ENCODE data around the gene CRYBA2. TPM values are rescaled to one million over a fixed set of nuclear protein-coding genes. Genes with fewer than 3 reads are reported as not detected.

Gene CRYBA2
- total and polyA plus RNA-seq, 2 of the 8 experiments (the other 6 are each of a cell fraction or from before 2014, with no cell fraction given): not detected

GRCh38 chr2:219022041-219022440, 28.8 kb upstream of the CRYBA2 start:
- Histone ChIP-seq H2BK120ac (replicated peaks; ENCODE audit: low read depth, low read length) (no peak overlapping the region), H3K14ac (ENCODE audit: insufficient read length) (no peak overlapping the region), H3K4ac (replicated peaks; ENCODE audit: insufficient read length, low read depth, low read length) (no peak overlapping the region), H3K23ac (ENCODE audit: insufficient read length) (no peak overlapping the region), H2BK12ac (ENCODE audit: low read depth, low read length) (no peak overlapping the region), H3K27me3 (replicated peaks in 1 of 4; ENCODE audit: control insufficient read depth in 3 of 4, extremely low read depth in 1 of 4, insufficient read depth in 3 of 4, low read length in 3 of 4) (peaks cover 0 to 3% (median 0%) of the 10 kb centered on the region in 4 experiments; a peak in 3 of 7 replicates), H3K4me1 (replicated peaks in 1 of 4; ENCODE audit: control insufficient read depth in 3 of 4, insufficient read depth in 4 of 4, low read length in 3 of 4) (no peaks in the 10 kb centered on the region), H4K8ac (ENCODE audit: extremely low read depth, insufficient read depth, low read length) (no peak overlapping the region; the same call in 1 of the 2 replicates), H2BK5ac (ENCODE audit: low read depth, low read length) (no peak overlapping the region), H3K23me2 (ENCODE audit: low read depth, low read length) (no peaks in the 10 kb centered on the region), H4K20me1 (replicated peaks in 1 of 2; ENCODE audit: control insufficient read depth in 1 of 2, insufficient read depth in 2 of 2, low read length in 2 of 2) (peaks cover 0 to 1% of the 10 kb centered on the region in 2 experiments), H3K4me3 (ENCODE audit: extremely low read depth in 1 of 4, insufficient read depth in 2 of 4, low read depth in 3 of 4, low read length in 4 of 4) (no peak overlapping the region), H3K9ac (replicated peaks in 1 of 4; ENCODE audit: extremely low read depth in 1 of 4, low read depth in 3 of 4, low read length in 3 of 4) (no peak overlapping the region), H3K9me3 (ENCODE audit: insufficient read depth in 2 of 2, low read depth in 1 of 2, low read length in 1 of 2) (no peaks in the 10 kb centered on the region), H2BK20ac (ENCODE audit: low read length) (no peak overlapping the region), H4K91ac (replicated peaks; ENCODE audit: insufficient read length, low read length) (no peak overlapping the region), H3K56ac (replicated peaks; ENCODE audit: insufficient read length, low read depth, low read length) (no peak overlapping the region), H3K18ac (ENCODE audit: extremely low read depth, low read length) (no peak overlapping the region), H3K36me3 (ENCODE audit: control insufficient read depth in 2 of 4, insufficient read depth in 4 of 4, low read length in 3 of 4) (no peaks in the 10 kb centered on the region), H3K79me2 (ENCODE audit: control insufficient read depth in 1 of 2, insufficient read depth in 2 of 2, low read length in 2 of 2) (no peaks in the 10 kb centered on the region), H3K79me1 (ENCODE audit: low read depth, low read length) (no peaks in the 10 kb centered on the region), H2BK15ac (ENCODE audit: low read length) (no peak overlapping the region), H2AFZ (ENCODE audit: low read length) (no peak overlapping the region), H3K27ac (ENCODE audit: low read depth, low read length) (no peak overlapping the region), H3K4me2 (ENCODE audit: insufficient read depth in 1 of 2, low read depth in 2 of 2, low read length in 2 of 2) (no peak overlapping the region), H4K5ac (ENCODE audit: insufficient read length, low read depth, low read length) (no peak overlapping the region), H2AK5ac (ENCODE audit: low read depth, low read length) (no peak overlapping the region)
- FAIRE-seq (no peak), DNase-seq (ENCODE audit: low read depth in 1 of 2, low spot score in 2 of 2) (no peak)
- POLR2A ChIA-PET (ENCODE audit: partially characterized antibody): no interaction called here
- 89% methylated on average over 6 of the region's 12 CpGs; no CpG with 5 or more reads in 1 of the 2 experiments for WGBS, 2 experiments (ENCODE audit: extremely low coverage in 1 of 2, insufficient coverage in 1 of 2, insufficient read length in 1 of 2, insufficient replicate concordance in 2 of 2, low coverage in 1 of 2, low lambda C conversion rate in 2 of 2, missing lambda C conversion rate in 1 of 2)
- TF ChIP-seq KDM4A (IDR thresholded peaks at IDR 0.05; ENCODE audit: low read depth, low read length, severe bottlenecking) (no peak), ATF2 (IDR thresholded peaks at IDR 0.05; ENCODE audit: low read length) (no peak), HDAC6 (IDR thresholded peaks at IDR 0.05; ENCODE audit: low read depth, low read length) (no peak), RBBP5 (IDR thresholded peaks at IDR 0.05; ENCODE audit: borderline replicate concordance, low read depth, low read length) (no peak), TCF12 (IDR thresholded peaks at IDR 0.05; ENCODE audit: low read depth, low read length) (no peak)
- CTCF ChIA-PET (ENCODE audit: partially characterized antibody): interaction anchor here (0.8 to 12.4 kb wide), 8 partner anchors 8 to 137 kb away, joined by 3 to 150 read pairs (median 5); partner anchors contain the start of gene CRYBA2
